NB4 (cell line): ENCODE measurements around the gene CD101.

Experiments
- DNase-seq: peaks from one replicate; pipeline ENCODE4 v3.0.0; 2010; ENCODE audit warnings: low read depth
- H3K4me3 ChIP-seq: one replicate; pipeline ENCODE4 v1.5.1; 2011; ENCODE audit warnings: mild to moderate bottlenecking, low read depth, low read length, moderate library complexity
- MAX ChIP-seq: IDR thresholded peaks from 2 replicates; pipeline ENCODE4 v1.6.1; 2011; ENCODE audit warnings: low read depth, low read length
- MYC ChIP-seq: IDR thresholded peaks from 2 replicates; pipeline ENCODE4 v1.6.1; 2011; ENCODE audit warnings: low read depth, low read length
- POLR2A ChIP-seq: IDR thresholded peaks from 2 replicates; pipeline ENCODE4 v1.6.1; 2011; ENCODE audit warnings: mild to moderate bottlenecking; ENCODE audit not compliant: insufficient read length; ENCODE audit errors: extremely low read depth
- TF ChIP-seq, protein P1 (sequence below): IDR thresholded peaks from one replicate; pipeline ENCODE4 v1.5.1; 2012; ENCODE audit warnings: low read depth, low read length

The CD101 gene

DNA sequence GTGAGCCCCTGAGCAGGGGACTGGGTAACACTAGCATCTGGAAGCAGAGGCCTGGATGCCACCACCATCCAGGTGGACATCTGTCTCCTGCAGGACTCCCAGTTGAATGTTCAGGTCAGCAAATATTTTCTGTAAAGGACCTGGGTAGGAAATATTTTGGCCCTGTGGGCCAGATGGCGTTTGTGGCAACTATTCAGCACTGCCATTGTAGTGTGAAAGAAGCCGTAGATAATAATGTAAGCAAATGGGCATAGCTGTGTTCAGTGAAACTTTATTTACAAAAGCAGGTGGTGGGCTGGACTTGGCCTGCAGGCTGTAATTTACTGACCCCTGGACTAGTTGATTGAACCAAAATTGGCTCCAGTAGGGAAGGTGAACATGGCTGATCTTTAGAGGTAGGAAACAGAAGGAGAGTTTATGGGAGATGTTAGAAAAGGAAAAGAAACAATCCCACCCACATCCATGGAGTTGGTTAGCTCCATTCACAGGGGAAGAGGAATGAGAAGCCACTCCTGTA is 20.0 kb upstream of the CD101 start:
- TF ChIP-seq, protein P1, sequence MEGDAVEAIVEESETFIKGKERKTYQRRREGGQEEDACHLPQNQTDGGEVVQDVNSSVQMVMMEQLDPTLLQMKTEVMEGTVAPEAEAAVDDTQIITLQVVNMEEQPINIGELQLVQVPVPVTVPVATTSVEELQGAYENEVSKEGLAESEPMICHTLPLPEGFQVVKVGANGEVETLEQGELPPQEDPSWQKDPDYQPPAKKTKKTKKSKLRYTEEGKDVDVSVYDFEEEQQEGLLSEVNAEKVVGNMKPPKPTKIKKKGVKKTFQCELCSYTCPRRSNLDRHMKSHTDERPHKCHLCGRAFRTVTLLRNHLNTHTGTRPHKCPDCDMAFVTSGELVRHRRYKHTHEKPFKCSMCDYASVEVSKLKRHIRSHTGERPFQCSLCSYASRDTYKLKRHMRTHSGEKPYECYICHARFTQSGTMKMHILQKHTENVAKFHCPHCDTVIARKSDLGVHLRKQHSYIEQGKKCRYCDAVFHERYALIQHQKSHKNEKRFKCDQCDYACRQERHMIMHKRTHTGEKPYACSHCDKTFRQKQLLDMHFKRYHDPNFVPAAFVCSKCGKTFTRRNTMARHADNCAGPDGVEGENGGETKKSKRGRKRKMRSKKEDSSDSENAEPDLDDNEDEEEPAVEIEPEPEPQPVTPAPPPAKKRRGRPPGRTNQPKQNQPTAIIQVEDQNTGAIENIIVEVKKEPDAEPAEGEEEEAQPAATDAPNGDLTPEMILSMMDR = no peak
- no peak for TF ChIP-seq POLR2A
- no peak for TF ChIP-seq MAX
- TF ChIP-seq MYC = no peak
- no peak overlapping the region for H3K4me3 ChIP-seq
- DNase-seq = no peak

DNA sequence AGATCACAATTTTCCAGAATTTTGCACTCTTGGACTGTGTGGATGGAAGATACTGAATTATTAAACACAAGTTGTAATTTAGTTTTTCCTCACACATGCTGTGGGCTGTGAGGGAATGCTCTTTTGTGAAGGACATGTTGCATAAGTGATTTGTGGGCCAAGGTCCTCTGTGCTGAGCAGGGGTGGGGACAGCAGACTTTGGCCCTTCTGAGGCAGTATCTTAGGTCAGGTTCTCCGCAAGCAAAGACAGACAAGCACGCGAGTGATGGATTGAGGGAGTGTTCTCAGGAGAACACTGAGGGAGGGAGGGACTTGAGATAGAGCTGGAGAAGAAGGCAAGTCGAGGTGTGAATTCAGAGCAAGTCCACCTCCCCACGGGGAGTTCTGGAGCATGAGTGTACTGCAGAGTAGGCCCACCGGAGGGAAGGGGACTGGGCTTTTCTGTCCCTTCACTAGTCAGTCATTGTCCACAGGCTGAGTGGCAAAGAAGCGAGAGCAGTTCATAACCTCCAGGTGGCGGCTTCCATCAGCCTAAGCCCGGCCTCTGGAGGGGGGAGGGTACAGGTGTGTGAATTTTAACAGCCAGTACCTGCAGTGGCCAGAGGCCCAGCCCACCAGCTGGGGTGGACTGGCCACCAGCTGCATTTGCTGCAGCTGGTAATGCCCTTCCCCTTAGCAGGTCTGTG is 19.1 kb upstream of the CD101 start:
- DNase-seq = no peak
- TF ChIP-seq MAX = no peak

GRCh38 chr1:116983112-116983511 is 18.4 kb upstream of the CD101 start:
- no peak for TF ChIP-seq MAX
- no peak for TF ChIP-seq MYC
- TF ChIP-seq, protein P1 = no peak
- TF ChIP-seq POLR2A = no peak
- DNase-seq = no peak
- no peak overlapping the region for H3K4me3 ChIP-seq

More for the DNA sequence above, 19.1 kb upstream of the CD101 start:
- H3K4me3 ChIP-seq = no peak overlapping the region

GRCh38 chr1:116983678-116984077 is 17.9 kb upstream of the CD101 start:
- H3K4me3 ChIP-seq = no peak overlapping the region
- TF ChIP-seq POLR2A (no peak), MYC (no peak), MAX (no peak)
- TF ChIP-seq, protein P1 = no peak
- DNase-seq = no peak

DNA sequence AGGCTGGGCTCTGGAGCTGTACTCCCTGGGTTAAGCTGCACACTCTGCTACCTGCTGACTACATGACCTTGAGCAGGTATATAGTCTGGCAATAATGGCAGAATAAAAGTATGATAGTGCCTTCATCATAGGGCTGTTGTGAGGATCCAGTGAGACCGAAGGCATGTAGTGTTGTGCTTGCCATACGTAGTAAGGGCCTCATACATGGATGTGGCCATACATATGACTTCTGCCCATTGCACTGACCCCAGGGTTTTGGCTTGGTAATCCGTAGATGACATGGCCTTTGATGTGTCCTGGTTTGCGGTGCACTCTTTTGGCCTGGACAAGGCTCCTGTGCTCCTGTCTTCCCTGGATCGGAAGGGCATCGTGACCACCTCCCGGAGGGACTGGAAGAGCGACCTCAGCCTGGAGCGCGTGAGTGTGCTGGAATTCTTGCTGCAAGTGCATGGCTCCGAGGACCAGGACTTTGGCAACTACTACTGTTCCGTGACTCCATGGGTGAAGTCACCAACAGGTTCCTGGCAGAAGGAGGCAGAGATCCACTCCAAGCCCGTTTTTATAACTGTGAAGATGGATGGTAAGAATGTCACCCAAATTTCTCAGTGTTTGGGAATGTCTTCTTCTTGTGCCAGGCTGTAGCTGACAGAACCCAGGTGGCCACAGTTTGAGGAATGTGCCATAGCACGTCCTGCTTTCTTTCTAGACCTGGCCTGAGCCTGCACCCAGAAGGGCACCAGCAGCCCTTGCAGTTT is 17.0 kb upstream of the CD101 start:
- H3K4me3 ChIP-seq = no peak overlapping the region
- DNase-seq = no peak
- TF ChIP-seq, protein P1 = no peak
- TF ChIP-seq MAX = no peak
- no peak for TF ChIP-seq MYC
- no peak for TF ChIP-seq POLR2A
